CD14-positive monocyte (primary cell): ENCODE measurements around the gene CEP250. TPM values are rescaled to one million over a fixed set of nuclear protein-coding genes. Genes with fewer than 3 reads are reported as not detected.

ENCODE experiments used
- DNase-seq, 3 donors: peaks; one replicate each; pipeline ENCODE4 v3.0.0-alpha.2; 2011 to 2022
- H2AFZ ChIP-seq: 2 replicates; pipeline ENCODE4 v1.6.0; 2012; ENCODE audit warnings: mild to moderate bottlenecking, low read depth, low read length, inconsistent platforms; ENCODE audit not compliant: insufficient read depth, poor library complexity, severe bottlenecking
- H3K27ac ChIP-seq, 2 donors: 1 replicate in 1 of 2; 2 replicates in 1 of 2; pipeline ENCODE4 v1.5.1; 2012 to 2013; ENCODE audit warnings: low read length in 2 of 2, control low read depth in 1 of 2, inconsistent platforms in 1 of 2, low read depth in 1 of 2, mild to moderate bottlenecking in 1 of 2
- H3K27me3 ChIP-seq, 2 donors: one replicate each; pipeline versions ENCODE4 v1.6.0 to v1.6.1; 2011 to 2013; ENCODE audit warnings: low read length in 2 of 2; ENCODE audit not compliant: control insufficient read depth in 2 of 2, insufficient read depth in 2 of 2
- H3K36me3 ChIP-seq, 2 donors: replicated peaks in 1 of 2; 1 replicate in 1 of 2; 2 replicates in 1 of 2; pipeline versions ENCODE4 v1.5.1 to v1.6.1; 2012 to 2013; ENCODE audit warnings: low read length in 2 of 2, control low read depth in 1 of 2, inconsistent platforms in 1 of 2, mild to moderate bottlenecking in 1 of 2; ENCODE audit not compliant: insufficient read depth in 2 of 2, control insufficient read depth in 1 of 2
- H3K4me1 ChIP-seq, 2 donors: 1 replicate in 1 of 2; 2 replicates in 1 of 2; pipeline versions ENCODE4 v1.5.1 to v1.6.1; 2012 to 2013; ENCODE audit warnings: low read length in 2 of 2, control low read depth in 1 of 2, inconsistent platforms in 1 of 2, mild to moderate bottlenecking in 1 of 2, moderate library complexity in 1 of 2; ENCODE audit not compliant: insufficient read depth in 2 of 2, control insufficient read depth in 1 of 2
- H3K4me2 ChIP-seq: replicated peaks from 2 replicates; pipeline ENCODE3; 2012; ENCODE audit warnings: low read length, moderate library complexity, mild to moderate bottlenecking; ENCODE audit not compliant: poor library complexity, severe bottlenecking; ENCODE audit errors: extremely low read depth
- H3K4me3 ChIP-seq, 3 experiments: fragments of 200-600 bp in 1 of 3; sonication (generic) in 1 of 3; replicated peaks in 1 of 3; 1 replicate in 2 of 3; 2 replicates in 1 of 3; pipeline ENCODE4 v1.5.1; 2011 to 2013; ENCODE audit warnings: low read length in 3 of 3, mild to moderate bottlenecking in 3 of 3, control low read depth in 2 of 3, low read depth in 2 of 3, inconsistent platforms in 1 of 3, moderate library complexity in 1 of 3
- H3K79me2 ChIP-seq: 2 replicates; pipeline ENCODE4 v1.6.0; 2012; ENCODE audit warnings: mild to moderate bottlenecking, control low read depth, inconsistent platforms, low read length, moderate library complexity; ENCODE audit not compliant: insufficient read depth
- H3K9ac ChIP-seq: 2 replicates; pipeline ENCODE4 v1.6.0; 2017; ENCODE audit warnings: low read length, mild to moderate bottlenecking; ENCODE audit not compliant: insufficient read depth, poor library complexity, severe bottlenecking
- H3K9me3 ChIP-seq, 2 donors: replicated peaks in 1 of 2; 1 replicate in 1 of 2; 2 replicates in 1 of 2; pipeline versions ENCODE4 v1.5.1 to v1.6.1; 2012 to 2013; ENCODE audit warnings: low read length in 2 of 2, control low read depth in 1 of 2; ENCODE audit not compliant: control insufficient read depth in 1 of 2, insufficient read depth in 1 of 2
- H4K20me1 ChIP-seq: 2 replicates; pipeline ENCODE4 v1.6.0; 2012; ENCODE audit warnings: mild to moderate bottlenecking, low read length, control low read depth, moderate library complexity; ENCODE audit not compliant: insufficient read depth
- H3K27ac Mint-ChIP-seq, 7 donors: one replicate each; pipeline ENCODE4 v1.8.0; 2020; ENCODE audit warnings: mild to moderate bottlenecking in 7 of 7, mixed read lengths in 7 of 7, moderate library complexity in 6 of 7, inconsistent platforms in 2 of 7
- H3K27me3 Mint-ChIP-seq, 3 donors: one replicate each; pipeline ENCODE4 v1.8.0; 2021 to 2022; ENCODE audit warnings: low read depth in 3 of 3, mild to moderate bottlenecking in 3 of 3, mixed read lengths in 3 of 3, moderate library complexity in 3 of 3, inconsistent platforms in 1 of 3
- H3K36me3 Mint-ChIP-seq, 2 donors: one replicate each; pipeline ENCODE4 v1.8.0; 2020; ENCODE audit warnings: mixed read lengths in 2 of 2, inconsistent platforms in 1 of 2, mild to moderate bottlenecking in 1 of 2
- H3K4me1 Mint-ChIP-seq: one replicate; pipeline ENCODE4 v1.8.0; 2020; ENCODE audit warnings: mild to moderate bottlenecking, mixed read lengths
- H3K4me3 Mint-ChIP-seq, 2 donors: one replicate each; pipeline ENCODE4 v1.8.0; 2020; ENCODE audit warnings: mild to moderate bottlenecking in 2 of 2, mixed read lengths in 2 of 2, moderate library complexity in 1 of 2
- H3K9me3 Mint-ChIP-seq, 7 donors: one replicate each; pipeline ENCODE4 v1.8.0; 2020 to 2022; ENCODE audit warnings: mixed read lengths in 7 of 7, mild to moderate bottlenecking in 6 of 7, moderate library complexity in 6 of 7, inconsistent platforms in 2 of 7
- CTCF ChIP-seq: fragments of 200-600 bp; IDR thresholded peaks from one replicate; pipeline ENCODE4 v1.8.0; 2022; ENCODE audit warnings: antibody characterized with exemption, mild to moderate bottlenecking
- WGBS: methylation state at CpG from one replicate; pipeline ENCODE4 v1.1.5; 2013; ENCODE audit warnings: missing lambda C conversion rate; ENCODE audit not compliant: insufficient coverage; 5-methylcytosine and 5-hydroxymethylcytosine counted together
- intact Hi-C, 2 donors: fragments of 100-400 bp; cut with micrococcal nuclease; formaldehyde crosslinking; loops; one replicate each; pipeline versions ENCODE4 v1.15.0 to v1.15.1; 2023
- polyA plus RNA-seq, 3 donors: library from polyadenylated mRNA; depleted of rRNA in 1 of 3; unstranded in 2 of 3; stranded (reverse) in 1 of 3; fragments of 300-500 nt in 2 of 3; fragments of >200 nt in 1 of 3; fragmentation: Illumina TruSeq in 2 of 3; gene quantifications; 1 replicate in 2 of 3; 2 replicates in 1 of 3; pipeline ENCODE4 v1.2.3, GENCODE V29; 2012 to 2021

Gene CEP250
- polyA plus RNA-seq, 3 donors: 0.81 to 5.9 (median 1.2) TPM

GRCh38 chr20:35479798-35480197 lies 24.4 kb downstream of the CEP250 start:
- H2AFZ ChIP-seq: no peak overlapping the region
- Mint-ChIP-seq H3K4me3 (no peak overlapping the region), H3K4me1 (no peaks in the 10 kb centered on the region), H3K27ac (peak overlapping the region in 1 of 7 donors; percentile 12), H3K9me3 (peaks cover 0 to 7% (median 3%) of the 10 kb centered on the region in 7 donors), H3K36me3 (peaks cover 22 to 40% of the 10 kb centered on the region in 2 donors), H3K27me3 (no peaks in the 10 kb centered on the region)
- H3K36me3 ChIP-seq: peaks cover 49 to 79% of the 10 kb centered on the region in 2 donors
- no peak overlapping the region for H3K4me3 ChIP-seq
- H4K20me1 ChIP-seq: peaks cover 16% of the 10 kb centered on the region
- TF ChIP-seq CTCF: no peak
- intact Hi-C loops: no loop called here
- no peak for DNase-seq
- H3K79me2 ChIP-seq: peaks cover 11% of the 10 kb centered on the region
- no peak overlapping the region for H3K4me2 ChIP-seq
- 97% methylated on average over 3 of the region's 5 CpGs for WGBS
- H3K9me3 ChIP-seq: no peaks in the 10 kb centered on the region
- H3K4me1 ChIP-seq: no peaks in the 10 kb centered on the region
- H3K27me3 ChIP-seq: no peaks in the 10 kb centered on the region
- no peak overlapping the region for H3K9ac ChIP-seq
- peak overlapping the region in 1 of 2 donors; percentile 26 for H3K27ac ChIP-seq

GRCh38 chr20:35487479-35487878 lies 32.1 kb downstream of the CEP250 start:
- Histone ChIP-seq H3K9ac (no peak overlapping the region), H3K36me3 (peaks cover 2 to 20% of the 10 kb centered on the region in 2 donors), H2AFZ (no peak overlapping the region), H3K4me1 (peaks cover 26 to 30% of the 10 kb centered on the region in 2 donors), H3K4me2 (no peak overlapping the region), H3K27me3 (no peaks in the 10 kb centered on the region), H3K27ac (peak overlapping the region in 1 of 2 donors; percentile 18), H4K20me1 (no peaks in the 10 kb centered on the region), H3K79me2 (peaks cover 88% of the 10 kb centered on the region), H3K4me3 (no peak overlapping the region), H3K9me3 (no peaks in the 10 kb centered on the region)
- 100% methylated on average over 1 of the region's 4 CpGs for WGBS
- H3K9me3 Mint-ChIP-seq: peaks cover 0 to 7% (median 3%) of the 10 kb centered on the region in 7 donors
- H3K27me3 Mint-ChIP-seq: peaks cover 0 to 4% (median 2%) of the 10 kb centered on the region in 3 donors
- no peak for TF ChIP-seq CTCF
- intact Hi-C loops: no loop called here
- no peak overlapping the region for H3K4me3 Mint-ChIP-seq
- H3K4me1 Mint-ChIP-seq: peaks cover 43% of the 10 kb centered on the region
- peaks cover 24 to 32% of the 10 kb centered on the region in 2 donors for H3K36me3 Mint-ChIP-seq
- no peak for DNase-seq
- no peak overlapping the region for H3K27ac Mint-ChIP-seq
